Testis (tissue), 2 donors: ENCODE measurements around the gene UBAC2.

Experiments
- CTCF ChIP-seq, 3 experiments: fragments of 450-650 bp in 2 of 3; fragments of 200-600 bp in 1 of 3; sonication (generic) in 1 of 3; IDR thresholded peaks; one replicate each; pipeline ENCODE4 v1.5.1; 2016 to 2019; ENCODE audit warnings: antibody characterized with exemption in 3 of 3, mild to moderate bottlenecking in 2 of 3, moderate library complexity in 1 of 3
- POLR2A ChIP-seq: fragments of 450-650 bp; IDR thresholded peaks from one replicate; pipeline ENCODE4 v1.6.1; 2017; ENCODE audit warnings: antibody characterized with exemption, mild to moderate bottlenecking, moderate library complexity

GRCh38 chr13:99308471-99309087 lies 107.9 kb downstream of the UBAC2 start:
- TF ChIP-seq CTCF (IDR thresholded peaks at IDR 0.05), result no peak
- TF ChIP-seq POLR2A, result no peak
